GM15510 (cell line): Measurements from ENCODE around the gene RAD51.

Experiments used
- POLR2A ChIP-seq: IDR thresholded peaks from 3 replicates; pipeline ENCODE4 v1.6.1; 2011; ENCODE audit warnings: borderline replicate concordance; ENCODE audit not compliant: insufficient read length; ENCODE audit errors: extremely low read depth

RAD51 gene

GRCh38 chr15:40706121-40706520 lies 11.1 kb downstream of the RAD51 start:
- TF ChIP-seq POLR2A: no peak

- no peak for TF ChIP-seq POLR2A
Measured at GRCh38 chr15:40714144-40714543, 19.2 kb downstream of the RAD51 start.

- no peak for TF ChIP-seq POLR2A
Measured at GRCh38 chr15:40716165-40716564, 21.2 kb downstream of the RAD51 start.

DNA sequence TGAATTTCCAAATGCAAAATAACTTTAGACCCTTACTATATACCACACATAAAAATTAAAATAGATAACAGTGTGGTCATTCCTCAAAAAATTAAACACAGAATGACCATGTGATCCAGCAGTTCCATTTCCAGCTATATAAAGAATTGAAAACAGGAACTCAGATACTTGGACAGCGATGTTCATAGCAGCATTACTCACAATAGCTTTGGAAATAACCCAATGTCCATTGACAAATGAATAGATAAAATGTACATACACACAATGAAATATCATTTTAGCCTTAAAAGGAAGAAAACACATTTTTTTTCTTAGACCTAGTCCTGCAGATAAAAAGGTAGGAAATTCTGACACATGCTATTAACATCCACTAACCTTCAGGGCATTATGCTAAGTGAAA lies 26.7 kb downstream of the RAD51 start:
- no peak for TF ChIP-seq POLR2A

GRCh38 chr15:40722354-40722753 lies 27.4 kb downstream of the RAD51 start:
- TF ChIP-seq POLR2A: no peak

- no peak for TF ChIP-seq POLR2A
Measured at GRCh38 chr15:40722934-40723333, 28.0 kb downstream of the RAD51 start.

- no peak for TF ChIP-seq POLR2A
Measured at GRCh38 chr15:40723919-40724318, 28.9 kb downstream of the RAD51 start.

DNA sequence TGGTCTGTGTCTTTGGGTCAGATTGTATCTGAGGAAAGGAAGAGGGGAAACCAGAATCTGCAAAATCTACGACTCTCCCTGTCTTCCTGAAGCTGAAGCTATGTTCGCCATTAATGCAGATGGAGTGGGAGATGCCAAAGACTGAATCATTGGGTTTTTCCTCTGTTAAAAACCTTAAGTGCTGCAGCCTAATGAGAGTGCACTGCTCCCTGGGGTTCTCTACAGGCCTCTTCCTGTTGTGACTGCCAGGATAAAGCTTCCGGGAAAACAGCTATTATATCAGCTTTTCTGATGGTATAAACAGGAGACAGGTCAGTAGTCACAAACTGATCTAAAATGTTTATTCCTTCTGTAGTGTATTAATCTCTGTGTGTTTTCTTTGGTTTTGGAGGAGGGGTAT lies 36.1 kb downstream of the RAD51 start:
- TF ChIP-seq POLR2A: no peak

- no peak for TF ChIP-seq POLR2A
Measured at GRCh38 chr15:40736575-40736974, 41.6 kb downstream of the RAD51 start.

GRCh38 chr15:40737048-40737447 lies 42.1 kb downstream of the RAD51 start:
- TF ChIP-seq POLR2A: no peak

DNA sequence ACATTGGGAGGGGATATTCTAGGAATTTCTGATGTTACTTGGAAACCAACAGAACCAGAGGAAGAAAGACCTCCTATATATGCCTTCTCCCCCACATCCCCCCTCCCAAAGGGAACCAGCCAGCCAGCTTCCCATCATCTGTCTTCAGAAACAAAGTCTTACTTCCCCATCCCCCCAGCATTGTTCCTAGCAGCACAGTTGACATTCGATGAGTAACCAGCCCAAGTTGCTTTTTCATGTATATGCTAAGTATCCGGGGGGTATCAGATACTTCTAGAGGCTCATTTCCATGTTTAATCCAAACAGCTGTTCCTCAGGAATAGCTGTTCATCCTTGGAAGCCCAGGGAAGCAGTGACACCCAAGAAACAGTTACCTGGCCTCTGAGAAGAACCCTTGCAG lies 44.1 kb downstream of the RAD51 start:
- TF ChIP-seq POLR2A: no peak

GRCh38 chr15:40739854-40740253 lies 44.9 kb downstream of the RAD51 start:
- TF ChIP-seq POLR2A: no peak

DNA sequence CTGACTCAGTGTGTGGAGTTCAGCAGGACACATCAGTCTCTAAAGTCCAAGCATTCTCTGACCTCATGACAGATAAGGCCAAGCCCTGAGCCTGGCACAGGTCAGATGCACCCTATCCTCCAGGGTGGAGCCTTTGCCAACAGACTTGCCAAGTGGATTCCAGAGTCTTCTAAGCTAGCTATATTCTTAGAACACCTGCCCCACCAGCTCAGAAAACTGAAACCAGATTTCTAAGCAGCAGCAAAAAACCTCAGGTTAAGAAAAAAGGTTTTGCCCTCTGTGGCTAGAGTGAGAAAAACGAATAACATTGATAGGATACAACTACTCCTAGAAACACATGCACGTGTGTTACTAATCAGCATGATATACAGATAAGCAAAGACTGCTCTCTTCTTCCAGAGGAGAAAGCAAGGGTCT lies 48.5 kb downstream of the RAD51 start:
- no peak for TF ChIP-seq POLR2A

DNA sequence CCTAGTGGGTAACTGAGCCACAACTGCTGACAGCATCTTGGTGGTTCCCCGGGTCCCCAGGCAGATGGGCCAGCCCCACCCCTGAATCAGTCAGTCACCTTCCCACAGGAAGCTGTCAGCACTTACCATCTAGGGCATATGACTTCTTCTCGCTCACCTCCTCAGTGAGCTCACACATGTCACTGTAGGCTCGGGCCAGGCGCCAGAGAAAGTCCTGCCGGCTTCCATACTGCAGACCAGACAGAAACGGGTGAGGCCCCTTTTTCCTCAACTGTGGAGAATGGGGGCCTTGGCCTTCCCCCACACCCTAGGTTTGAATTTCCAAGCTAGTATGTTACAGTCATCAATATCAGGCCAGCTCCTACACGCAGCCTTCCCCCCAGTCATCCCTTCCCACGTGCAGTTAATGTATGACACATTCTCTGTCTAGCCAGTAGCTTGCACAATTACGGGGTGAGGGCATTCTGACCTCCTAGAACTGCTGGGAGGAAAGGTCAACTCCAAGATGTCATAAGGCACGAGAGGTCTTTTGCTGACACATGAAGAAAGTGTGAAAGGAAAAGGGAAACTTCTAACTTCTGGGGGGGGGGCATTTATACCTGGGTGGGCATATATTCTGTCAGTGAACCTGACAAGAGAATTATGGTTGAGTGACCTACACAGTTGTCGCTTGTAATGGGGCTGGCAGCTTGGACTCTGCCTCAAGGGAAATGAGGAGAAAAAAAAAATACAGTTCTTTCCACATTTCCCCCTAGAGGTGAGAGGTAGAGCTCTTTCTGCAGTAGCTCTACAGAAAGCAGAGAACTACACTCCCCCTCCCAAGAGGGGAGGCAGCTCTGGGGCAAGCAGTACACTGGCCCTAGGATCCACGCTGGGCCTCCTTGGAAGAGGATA lies 49.2 kb downstream of the RAD51 start:
- no peak for TF ChIP-seq POLR2A

- TF ChIP-seq POLR2A: no peak
Measured at GRCh38 chr15:40744815-40745152, 49.8 kb downstream of the RAD51 start.

- no peak for TF ChIP-seq POLR2A
Measured at GRCh38 chr15:40746916-40747418, 52.0 kb downstream of the RAD51 start.
